HTERT RPE-1 (cell line): Measurements from ENCODE around the gene WWOX.
"Not testable (repeated sequence)": the region's sequence is repeated elsewhere in the genome, so short reads cannot be mapped to it uniquely, and the experiment has no call there.

Experiments used
- in situ Hi-C: fragments of 300-500 bp; cut with MboI; formaldehyde crosslinking; loops from 4 replicates; pipeline ENCODE4 v1.14.3; 2020; ENCODE audit warnings: low sequenced_read_pairs

The WWOX gene

GRCh38 chr16:78592111-78592510 lies 492.7 kb downstream of the WWOX start:
- in situ Hi-C loops, result no loop called here

DNA sequence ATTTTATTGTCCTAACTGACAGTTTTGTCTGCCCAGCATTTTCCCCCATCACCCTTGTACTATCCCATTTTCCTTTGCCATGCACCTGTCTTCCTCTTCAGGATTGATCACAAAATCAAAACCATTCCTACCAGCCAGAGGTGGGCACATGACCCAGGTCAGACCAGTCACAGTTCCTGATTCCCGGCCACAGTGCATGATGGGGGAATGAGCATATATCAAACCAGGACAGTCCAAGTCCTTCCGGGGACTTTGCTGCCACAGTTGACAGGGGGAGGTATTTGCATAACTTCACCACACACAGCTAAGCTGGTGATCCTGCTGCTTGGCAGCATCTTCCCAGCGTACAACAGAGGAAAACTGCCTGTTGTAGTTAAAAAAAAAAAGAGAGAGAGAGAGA lies 493.9 kb downstream of the WWOX start:
- in situ Hi-C loops, result no loop called here

- in situ Hi-C loops, result no loop called here
These were observed 494.7 kb downstream of the WWOX start for GRCh38 chr16:78594191-78594590.

DNA sequence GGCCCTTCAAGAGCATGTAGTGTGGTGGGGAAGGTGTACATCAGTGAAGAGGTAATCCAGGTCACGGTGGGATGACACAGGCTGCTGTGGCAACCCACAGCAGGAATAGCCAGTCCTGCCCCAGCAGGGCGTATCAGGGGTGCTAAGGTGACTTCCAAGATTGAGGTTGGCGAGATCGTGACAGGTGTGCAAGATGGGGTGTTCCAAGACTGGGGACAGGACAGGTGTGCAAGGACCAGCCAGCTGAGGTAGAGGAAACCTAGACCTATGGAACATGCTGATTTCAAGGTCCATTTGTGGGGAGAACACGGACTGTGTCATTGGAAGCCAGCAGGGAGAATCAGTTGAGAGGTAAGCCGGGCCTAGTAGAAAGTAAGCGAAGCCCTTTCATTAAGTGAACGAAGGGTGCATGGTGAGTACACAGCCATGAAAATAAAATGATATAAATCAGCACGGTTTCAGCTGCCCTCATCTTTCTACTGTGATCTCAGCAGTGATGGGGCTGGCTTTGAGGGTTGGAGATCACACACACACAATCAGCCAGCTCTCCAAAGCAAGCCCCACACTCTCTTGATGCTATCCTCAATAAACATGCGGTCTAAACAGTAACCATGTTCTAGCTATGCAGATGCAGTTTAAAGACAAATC lies 497.0 kb downstream of the WWOX start:
- in situ Hi-C loops, result no loop called here

- in situ Hi-C loops, result no loop called here
These were observed 497.6 kb downstream of the WWOX start for GRCh38 chr16:78596996-78597422.

GRCh38 chr16:78597809-78598570 lies 498.5 kb downstream of the WWOX start:
- in situ Hi-C loops, result no loop called here

DNA sequence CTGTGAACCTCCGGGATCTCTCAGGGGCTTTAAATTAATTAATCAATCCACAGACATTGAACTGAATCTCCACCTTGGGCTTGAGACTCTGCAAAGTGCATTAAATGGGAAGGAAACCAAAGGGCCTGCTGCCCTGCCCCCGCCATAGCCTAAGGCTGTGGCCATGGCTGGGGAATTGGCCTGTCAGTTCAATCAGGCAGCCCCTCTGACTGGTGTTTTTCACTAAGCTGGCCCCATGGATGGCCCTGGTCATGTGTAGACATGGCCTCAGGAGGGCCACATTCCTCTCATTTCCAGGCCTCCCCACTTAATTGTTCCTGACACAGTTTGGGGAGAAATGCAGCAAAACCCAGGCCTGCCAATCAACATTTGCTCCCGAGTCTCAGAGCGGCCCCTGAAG lies 499.8 kb downstream of the WWOX start:
- in situ Hi-C loops, result no loop called here

- in situ Hi-C loops, result not testable (repeated sequence)
These were observed 505.1 kb downstream of the WWOX start for GRCh38 chr16:78604423-78605062.

DNA sequence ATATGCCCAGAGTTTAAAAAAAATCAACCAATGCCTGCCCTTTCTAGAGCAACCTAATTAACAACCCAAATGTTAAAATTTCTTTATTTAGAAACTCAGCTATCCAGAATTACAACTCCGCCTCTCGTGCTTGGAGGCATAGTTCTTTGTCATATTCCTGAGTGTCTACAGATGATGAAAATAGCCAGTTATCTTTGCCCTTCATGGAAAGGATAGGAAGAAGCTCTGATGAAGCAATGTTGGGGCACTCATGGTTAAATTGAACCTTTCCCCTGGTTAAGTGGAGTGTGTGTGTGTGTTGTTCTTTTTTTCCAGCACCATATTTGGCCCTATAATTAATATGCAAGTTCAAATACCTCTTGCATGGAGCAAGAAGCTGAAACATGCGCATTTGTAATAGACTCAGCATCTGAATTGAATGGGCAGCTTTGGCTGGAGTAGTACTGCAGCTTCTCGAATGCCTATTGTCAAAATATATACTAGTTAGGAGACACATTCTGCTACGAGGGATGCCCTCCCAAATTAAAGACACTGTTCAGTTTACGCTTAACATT lies 506.2 kb downstream of the WWOX start:
- in situ Hi-C loops, result no loop called here

DNA sequence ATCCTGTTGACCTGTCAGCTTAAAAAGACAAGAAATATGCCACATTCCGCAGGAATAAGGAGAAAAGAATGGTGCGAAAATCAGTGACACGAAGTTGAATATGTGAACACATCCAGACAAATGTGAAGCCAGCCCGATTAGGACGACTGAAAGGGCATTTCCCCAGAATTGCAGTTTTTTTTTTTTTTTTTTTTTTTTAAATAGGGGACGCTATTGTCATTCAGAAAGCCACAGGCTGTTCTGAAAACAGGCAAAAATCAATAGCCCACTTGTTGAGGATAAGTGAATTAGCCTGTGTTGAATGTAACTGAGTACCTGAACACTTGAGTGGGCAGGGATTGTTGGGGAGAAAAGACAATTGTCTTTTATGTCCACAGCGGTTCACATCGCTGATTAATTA lies 507.1 kb downstream of the WWOX start:
- in situ Hi-C loops, result no loop called here

DNA sequence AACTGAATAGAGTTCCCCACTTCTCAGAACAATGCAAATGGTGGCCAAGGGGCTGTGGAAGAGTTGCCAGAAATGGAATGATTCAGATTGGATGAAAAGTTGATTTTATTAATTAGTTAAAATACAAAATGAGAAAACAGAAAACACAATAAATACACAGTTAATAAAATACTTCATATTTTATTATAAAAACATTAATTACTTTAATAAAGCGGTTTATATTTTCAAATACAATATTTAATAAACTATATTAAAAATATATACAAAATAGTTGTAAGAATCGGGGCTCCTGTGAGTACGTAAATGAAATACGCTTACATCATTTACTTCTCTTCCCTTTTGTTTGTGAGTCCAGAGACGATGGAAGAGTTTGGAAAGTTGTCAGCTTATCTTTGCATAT lies 507.6 kb downstream of the WWOX start:
- in situ Hi-C loops, result no loop called here

DNA sequence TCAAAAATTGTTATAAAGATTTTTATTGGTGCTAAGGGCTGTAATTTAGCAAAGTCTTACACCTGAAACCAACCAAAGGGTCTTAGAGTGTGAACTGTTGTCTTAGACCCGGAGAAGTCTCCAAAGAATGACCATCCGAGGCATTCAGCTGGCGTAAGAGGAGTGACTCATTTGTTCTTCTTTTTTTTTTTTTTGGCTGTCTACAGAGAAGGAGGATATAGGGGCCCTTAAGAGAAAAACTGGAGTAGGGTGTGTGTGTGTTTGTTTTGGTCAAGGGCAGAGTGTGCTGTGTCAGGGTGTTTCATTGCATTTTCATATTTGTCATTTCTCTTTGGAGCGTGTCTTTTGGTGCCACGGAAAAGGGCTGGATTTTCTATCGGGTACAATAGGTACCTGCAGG lies 508.0 kb downstream of the WWOX start:
- in situ Hi-C loops, result no loop called here

GRCh38 chr16:78608305-78608776 lies 508.9 kb downstream of the WWOX start:
- in situ Hi-C loops, result no loop called here

DNA sequence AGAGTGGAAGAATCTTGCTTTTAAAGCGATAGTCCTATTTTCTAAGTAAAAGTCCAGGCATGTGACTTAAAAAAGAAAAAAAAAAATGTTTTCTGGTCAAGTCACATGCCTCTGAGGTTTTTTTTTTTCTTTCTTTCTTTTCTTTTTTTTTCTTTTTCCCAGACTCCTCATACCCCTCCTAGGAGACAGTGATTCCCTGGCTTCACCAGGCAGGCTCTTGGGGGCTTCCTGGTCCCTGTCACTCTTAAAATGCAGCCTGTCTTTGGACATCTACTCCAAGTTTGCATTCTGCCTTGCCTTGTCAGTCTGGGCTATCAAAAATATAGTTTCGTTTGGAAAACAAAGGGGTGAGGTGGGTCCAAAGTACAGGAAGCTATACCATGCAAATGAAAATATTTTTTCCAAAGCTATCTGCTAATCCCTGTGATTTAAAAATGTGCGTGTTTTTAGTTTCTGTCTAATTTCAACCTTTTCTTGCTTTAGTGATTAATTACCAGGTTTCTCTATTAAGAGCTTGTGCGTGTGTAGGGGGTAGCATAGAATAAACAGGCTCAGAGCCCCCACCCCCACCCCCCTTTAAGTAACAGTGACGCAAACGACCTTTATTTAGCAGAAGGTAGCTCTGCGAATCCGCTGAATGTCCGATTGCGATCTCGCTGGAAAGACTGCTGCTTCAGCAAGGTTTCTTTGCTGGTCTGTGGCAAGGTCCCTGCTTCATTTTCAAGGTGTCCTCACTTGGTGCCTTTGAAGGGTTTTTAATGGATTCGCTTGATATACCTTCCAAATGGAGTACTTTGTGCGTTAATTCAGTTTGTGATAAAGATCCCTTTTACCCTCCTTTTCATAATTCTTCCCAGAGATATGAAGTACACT lies 510.2 kb downstream of the WWOX start:
- in situ Hi-C loops, result no loop called here

GRCh38 chr16:78611318-78611717 lies 511.9 kb downstream of the WWOX start:
- in situ Hi-C loops, result no loop called here

- in situ Hi-C loops, result no loop called here
These were observed 520.4 kb downstream of the WWOX start for GRCh38 chr16:78619811-78620210.

GRCh38 chr16:78620291-78620690 lies 520.8 kb downstream of the WWOX start:
- in situ Hi-C loops, result no loop called here

- in situ Hi-C loops, result no loop called here
These were observed 524.3 kb downstream of the WWOX start for GRCh38 chr16:78623796-78624195.

GRCh38 chr16:78624366-78624765 lies 524.9 kb downstream of the WWOX start:
- in situ Hi-C loops, result no loop called here

GRCh38 chr16:78628461-78629045 lies 529.1 kb downstream of the WWOX start:
- in situ Hi-C loops, result no loop called here
